HepG2 (cell line): ENCODE results near the gene PLEKHN1. TPM values are rescaled to one million over a fixed set of nuclear protein-coding genes. Genes with fewer than 3 reads are reported as not detected.

Experiments
- ADNP ChIP-seq: sonication (generic); formaldehyde crosslinking; IDR thresholded peaks from 2 replicates; pipeline ENCODE4 v1.4.0; 2020; ENCODE audit warnings: missing genetic modification reagents
- ARHGAP35 ChIP-seq: sonication (generic); formaldehyde crosslinking; IDR thresholded peaks from 2 replicates; pipeline ENCODE4 v1.9.0; 2022; ENCODE audit warnings: mild to moderate bottlenecking, inconsistent platforms, moderate library complexity, missing genetic modification reagents, borderline replicate concordance
- ARID4A ChIP-seq: sonication (generic); formaldehyde crosslinking; IDR thresholded peaks from 2 replicates; pipeline ENCODE4 v1.5.0; 2020; ENCODE audit warnings: mild to moderate bottlenecking, missing genetic modification reagents, borderline replicate concordance
- ARNT ChIP-seq: fragments of 450-650 bp; IDR thresholded peaks from 2 replicates; pipeline ENCODE4 v1.6.1; 2017
- GTF3A ChIP-seq: sonication (generic); formaldehyde crosslinking; conservative IDR thresholded peaks from 2 replicates; pipeline ENCODE4 v1.4.0; 2020; ENCODE audit warnings: mild to moderate bottlenecking, missing genetic modification reagents
- KAT7 ChIP-seq: IDR thresholded peaks from 2 replicates; pipeline ENCODE4 v1.6.1; 2018; ENCODE audit warnings: borderline replicate concordance, missing compliant biosample characterization
- KDM1A ChIP-seq: IDR thresholded peaks from 2 replicates; pipeline ENCODE4 v1.6.1; 2016; ENCODE audit warnings: missing compliant biosample characterization
- MTF2 ChIP-seq: sonication (generic); formaldehyde crosslinking; IDR thresholded peaks from 2 replicates; pipeline ENCODE4 v1.5.0; 2020; ENCODE audit warnings: missing genetic modification reagents, borderline replicate concordance
- MYC ChIP-seq: sonication (generic); formaldehyde crosslinking; IDR thresholded peaks from 2 replicates; pipeline ENCODE4 v1.9.0; 2021; ENCODE audit warnings: missing genetic modification reagents, borderline replicate concordance
- POLR2A ChIP-seq, 2 experiments: IDR thresholded peaks; 2 replicates each; pipeline ENCODE4 v1.6.1; 2011; ENCODE audit warnings: low read depth in 2 of 2, low read length in 2 of 2, mild to moderate bottlenecking in 1 of 2, moderate library complexity in 1 of 2; ENCODE audit not compliant: insufficient read depth in 1 of 2
- PRPF4 ChIP-seq: fragments of 200-400 bp; formaldehyde crosslinking; IDR thresholded peaks from 2 replicates; pipeline ENCODE4 v1.6.1; 2016; ENCODE audit warnings: low read length, low read depth; ENCODE audit not compliant: poor library complexity, severe bottlenecking
- SRF ChIP-seq: IDR thresholded peaks from 2 replicates; pipeline ENCODE4 v1.6.1; 2011; ENCODE audit warnings: mild to moderate bottlenecking, low read depth, low read length, moderate library complexity
- SRSF1 ChIP-seq: fragments of 200-400 bp; formaldehyde crosslinking; optimal IDR thresholded peaks from 2 replicates; pipeline ENCODE3; 2017; ENCODE audit warnings: mild to moderate bottlenecking, low read depth, low read length, moderate library complexity
- TAF1 ChIP-seq: sonication (generic); formaldehyde crosslinking; IDR thresholded peaks from 2 replicates; pipeline ENCODE4 v1.4.0; 2020; ENCODE audit warnings: missing genetic modification reagents
- TBP ChIP-seq: sonication (generic); formaldehyde crosslinking; IDR thresholded peaks from 2 replicates; pipeline ENCODE4 v1.5.0; 2020; ENCODE audit warnings: missing genetic modification reagents
- ZFY ChIP-seq: sonication (generic); formaldehyde crosslinking; IDR thresholded peaks from 2 replicates; pipeline ENCODE4 v1.4.0; 2020; ENCODE audit warnings: missing genetic modification reagents
- ZMYM3 ChIP-seq: sonication (generic); formaldehyde crosslinking; IDR thresholded peaks from 2 replicates; pipeline ENCODE4 v1.5.1; 2020; ENCODE audit warnings: mild to moderate bottlenecking, missing genetic modification reagents
- ZNF10 ChIP-seq: sonication (generic); formaldehyde crosslinking; IDR thresholded peaks from 2 replicates; pipeline ENCODE4 v1.4.0; 2020; ENCODE audit warnings: mild to moderate bottlenecking, low read depth, missing genetic modification reagents, borderline replicate concordance
- ZNF12 ChIP-seq: sonication (generic); formaldehyde crosslinking; IDR thresholded peaks from 2 replicates; pipeline ENCODE4 v1.5.0; 2020; ENCODE audit warnings: missing genetic modification reagents
- ZNF142 ChIP-seq: sonication (generic); formaldehyde crosslinking; IDR thresholded peaks from 2 replicates; pipeline ENCODE4 v1.4.0; 2020; ENCODE audit warnings: missing genetic modification reagents
- ZNF543 ChIP-seq: sonication (generic); formaldehyde crosslinking; IDR thresholded peaks from 2 replicates; pipeline ENCODE4 v1.4.0; 2020; ENCODE audit warnings: mild to moderate bottlenecking, missing genetic modification reagents
- ZNF644 ChIP-seq: IDR thresholded peaks from 2 replicates; pipeline ENCODE4 v1.6.1; 2016; ENCODE audit warnings: low read depth
- polyA plus RNA-seq, 8 experiments: library from polyadenylated mRNA; depleted of rRNA in 3 of 8; stranded (reverse) in 7 of 8; unstranded in 1 of 8; fragments of >200 nt; fragmentation: Illumina TruSeq in 4 of 8; extraction: Trizol in 4 of 8; gene quantifications; 2 replicates each; pipeline versions ENCODE4 v1.2.1 to v1.2.3, GENCODE V29; 2011 to 2016; ENCODE audit warnings: low read depth in 4 of 8, missing spikeins in 1 of 8, mixed read lengths in 1 of 8; ENCODE audit not compliant: insufficient read depth in 1 of 8
- total RNA-seq, 5 experiments: library from RNA; depleted of rRNA; stranded (reverse); fragments of >200 nt; fragmentation: Illumina TruSeq; extraction: Trizol; gene quantifications; 2 replicates each; pipeline ENCODE4 v1.2.3, GENCODE V29; 2016; ENCODE audit warnings: low read depth in 1 of 5

The PLEKHN1 gene
- total and polyA plus RNA-seq, 2 of the 13 experiments (the other 11 are each of a cell fraction or from before 2014, with no cell fraction given): 0.42 to 0.58 TPM

DNA sequence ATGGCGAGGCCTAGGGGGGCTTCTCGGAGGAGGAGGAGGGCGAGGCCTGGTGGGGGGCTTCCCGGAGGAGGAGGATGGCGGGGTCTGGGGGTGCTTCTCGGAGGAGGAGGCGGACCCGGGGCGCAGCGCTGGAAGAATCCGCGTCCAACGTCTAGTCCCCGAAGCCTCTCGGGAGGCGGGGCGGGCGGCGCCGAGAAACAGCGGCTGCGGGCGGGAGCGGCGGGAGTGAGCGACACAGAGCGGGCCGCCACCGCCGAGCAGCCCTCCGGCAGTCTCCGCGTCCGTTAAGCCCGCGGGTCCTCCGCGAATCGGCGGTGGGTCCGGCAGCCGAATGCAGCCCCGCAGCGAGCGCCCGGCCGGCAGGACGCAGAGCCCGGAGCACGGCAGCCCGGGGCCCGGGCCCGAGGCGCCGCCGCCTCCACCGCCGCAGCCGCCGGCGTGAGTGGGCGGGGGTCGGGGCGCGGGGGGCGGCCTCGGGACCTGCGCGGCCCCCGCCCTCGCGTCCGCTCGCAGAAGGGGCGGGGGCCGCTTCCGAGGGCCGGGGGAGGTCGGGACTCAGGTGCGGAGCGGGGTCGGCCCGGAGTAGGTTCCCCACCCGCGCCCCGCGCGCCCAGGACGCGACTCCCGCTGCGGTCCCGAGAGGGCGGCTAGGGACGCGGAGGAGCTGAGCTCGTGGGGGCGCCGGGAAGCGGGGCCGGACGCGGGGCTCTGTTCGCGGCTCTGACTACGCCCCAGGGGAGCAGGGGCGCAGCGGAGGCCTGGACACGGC is 5.7 kb upstream of the PLEKHN1 start, which contains the start of gene KLHL17 (continued):
- no peak for TF ChIP-seq ZNF543 (CRISPR knock-in tag)
- no peak for TF ChIP-seq PRPF4
- TF ChIP-seq ZNF12 (CRISPR knock-in tag): no peak
- TF ChIP-seq ZNF142 (CRISPR knock-in tag): peak; percentile 100
- TF ChIP-seq SRF: no peak
- TF ChIP-seq ZMYM3 (CRISPR knock-in tag): peak; percentile 89
- peak; percentile 71 for TF ChIP-seq ZFY (CRISPR knock-in tag)
- TF ChIP-seq GTF3A (CRISPR knock-in tag): no peak
- TF ChIP-seq MYC: peak; percentile 44; the same call in 1 of the 2 replicates
- no peak for TF ChIP-seq ZNF644 (CRISPR knock-in tag)
- peak; percentile 53; the same call in 1 of the 2 replicates for TF ChIP-seq KDM1A
- TF ChIP-seq ADNP: 0 out of 2 replicates have a peak, but pooled peaks have one; percentile 72
- TF ChIP-seq POLR2A (IDR thresholded peaks at IDR 0.05; ENCODE audit: insufficient read depth in 1 of 2, low read depth in 2 of 2, low read length in 2 of 2): no peak
- no peak for TF ChIP-seq ARHGAP35 (CRISPR knock-in tag)
- no peak for TF ChIP-seq ZNF10 (CRISPR knock-in tag)
- TF ChIP-seq MTF2 (CRISPR knock-in tag): no peak
- TF ChIP-seq ARID4A (CRISPR knock-in tag): peak; percentile 75; the same call in 1 of the 2 replicates
- peak; percentile 43; the same call in 1 of the 2 replicates for TF ChIP-seq KAT7
- TF ChIP-seq SRSF1: peak; percentile 44
- TF ChIP-seq TBP (CRISPR knock-in tag): no peak
- no peak for TF ChIP-seq ARNT
- TF ChIP-seq TAF1 (CRISPR knock-in tag): peak; percentile 40; the same call in 1 of the 2 replicates
